Ishikawa (cell line): ENCODE results near the gene MEI4.

Experiments
- CEBPB ChIP-seq: IDR thresholded peaks from 2 replicates; pipeline ENCODE4 v1.6.1; 2012
- EP300 ChIP-seq: IDR thresholded peaks from 2 replicates; pipeline ENCODE4 v1.6.1; 2012; ENCODE audit warnings: borderline replicate concordance
- RAD21 ChIP-seq: IDR thresholded peaks from 2 replicates; pipeline ENCODE4 v1.6.1; 2012; ENCODE audit warnings: low read depth
- TAF1 ChIP-seq: IDR thresholded peaks from 2 replicates; pipeline ENCODE4 v1.6.1; 2012; ENCODE audit warnings: low read depth, mild to moderate bottlenecking
- TCF12 ChIP-seq: IDR thresholded peaks from 2 replicates; pipeline ENCODE4 v1.6.1; 2012; ENCODE audit warnings: low read depth
- TF ChIP-seq, protein P1 (sequence below): IDR thresholded peaks from 2 replicates; pipeline ENCODE4 v1.6.1; 2012
- TF ChIP-seq, protein P2 (sequence below): IDR thresholded peaks from 2 replicates; pipeline ENCODE4 v1.6.1; 2012; ENCODE audit warnings: low read depth, mild to moderate bottlenecking
- TF ChIP-seq, protein P3 (sequence below): IDR thresholded peaks from 2 replicates; pipeline ENCODE4 v1.6.1; 2012

DNA sequence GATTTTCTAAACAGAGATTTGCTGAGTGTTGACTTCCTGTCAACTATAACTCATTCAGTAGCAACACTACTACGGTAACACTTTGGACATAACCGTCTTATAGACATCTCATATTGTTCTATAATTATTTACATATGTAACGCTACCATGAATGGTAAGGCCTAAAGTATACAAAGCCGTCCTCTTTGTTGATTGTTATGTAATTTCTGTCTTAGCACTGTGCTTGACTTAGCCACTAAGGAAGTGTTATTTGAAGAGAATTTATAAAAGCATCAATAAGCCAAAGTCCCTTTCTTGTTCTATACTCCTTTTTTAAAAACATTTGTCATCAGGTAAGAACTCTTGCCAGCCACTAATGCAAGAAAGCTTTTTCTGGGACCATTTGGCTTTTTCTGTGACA, 240.6 kb downstream of the MEI4 start:
- TF ChIP-seq EP300 (no peak), TCF12 (no peak), RAD21 (no peak), TAF1 (no peak), CEBPB (no peak)
- TF ChIP-seq, protein P1, sequence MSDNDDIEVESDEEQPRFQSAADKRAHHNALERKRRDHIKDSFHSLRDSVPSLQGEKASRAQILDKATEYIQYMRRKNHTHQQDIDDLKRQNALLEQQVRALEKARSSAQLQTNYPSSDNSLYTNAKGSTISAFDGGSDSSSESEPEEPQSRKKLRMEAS, result no peak
- TF ChIP-seq, protein P2, sequence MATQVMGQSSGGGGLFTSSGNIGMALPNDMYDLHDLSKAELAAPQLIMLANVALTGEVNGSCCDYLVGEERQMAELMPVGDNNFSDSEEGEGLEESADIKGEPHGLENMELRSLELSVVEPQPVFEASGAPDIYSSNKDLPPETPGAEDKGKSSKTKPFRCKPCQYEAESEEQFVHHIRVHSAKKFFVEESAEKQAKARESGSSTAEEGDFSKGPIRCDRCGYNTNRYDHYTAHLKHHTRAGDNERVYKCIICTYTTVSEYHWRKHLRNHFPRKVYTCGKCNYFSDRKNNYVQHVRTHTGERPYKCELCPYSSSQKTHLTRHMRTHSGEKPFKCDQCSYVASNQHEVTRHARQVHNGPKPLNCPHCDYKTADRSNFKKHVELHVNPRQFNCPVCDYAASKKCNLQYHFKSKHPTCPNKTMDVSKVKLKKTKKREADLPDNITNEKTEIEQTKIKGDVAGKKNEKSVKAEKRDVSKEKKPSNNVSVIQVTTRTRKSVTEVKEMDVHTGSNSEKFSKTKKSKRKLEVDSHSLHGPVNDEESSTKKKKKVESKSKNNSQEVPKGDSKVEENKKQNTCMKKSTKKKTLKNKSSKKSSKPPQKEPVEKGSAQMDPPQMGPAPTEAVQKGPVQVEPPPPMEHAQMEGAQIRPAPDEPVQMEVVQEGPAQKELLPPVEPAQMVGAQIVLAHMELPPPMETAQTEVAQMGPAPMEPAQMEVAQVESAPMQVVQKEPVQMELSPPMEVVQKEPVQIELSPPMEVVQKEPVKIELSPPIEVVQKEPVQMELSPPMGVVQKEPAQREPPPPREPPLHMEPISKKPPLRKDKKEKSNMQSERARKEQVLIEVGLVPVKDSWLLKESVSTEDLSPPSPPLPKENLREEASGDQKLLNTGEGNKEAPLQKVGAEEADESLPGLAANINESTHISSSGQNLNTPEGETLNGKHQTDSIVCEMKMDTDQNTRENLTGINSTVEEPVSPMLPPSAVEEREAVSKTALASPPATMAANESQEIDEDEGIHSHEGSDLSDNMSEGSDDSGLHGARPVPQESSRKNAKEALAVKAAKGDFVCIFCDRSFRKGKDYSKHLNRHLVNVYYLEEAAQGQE, result no peak
- TF ChIP-seq, protein P3, sequence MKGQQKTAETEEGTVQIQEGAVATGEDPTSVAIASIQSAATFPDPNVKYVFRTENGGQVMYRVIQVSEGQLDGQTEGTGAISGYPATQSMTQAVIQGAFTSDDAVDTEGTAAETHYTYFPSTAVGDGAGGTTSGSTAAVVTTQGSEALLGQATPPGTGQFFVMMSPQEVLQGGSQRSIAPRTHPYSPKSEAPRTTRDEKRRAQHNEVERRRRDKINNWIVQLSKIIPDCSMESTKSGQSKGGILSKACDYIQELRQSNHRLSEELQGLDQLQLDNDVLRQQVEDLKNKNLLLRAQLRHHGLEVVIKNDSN, result no peak
